ENCODE measurements around the gene DSG3. TPM values are rescaled to one million over a fixed set of nuclear protein-coding genes. Genes with fewer than 3 reads are reported as not detected.

Gene DSG3
- polyA plus RNA-seq, 1 donor (not counting 4 experiments of a cell fraction or from before 2014, with no cell fraction given) = 259 TPM

DNA sequence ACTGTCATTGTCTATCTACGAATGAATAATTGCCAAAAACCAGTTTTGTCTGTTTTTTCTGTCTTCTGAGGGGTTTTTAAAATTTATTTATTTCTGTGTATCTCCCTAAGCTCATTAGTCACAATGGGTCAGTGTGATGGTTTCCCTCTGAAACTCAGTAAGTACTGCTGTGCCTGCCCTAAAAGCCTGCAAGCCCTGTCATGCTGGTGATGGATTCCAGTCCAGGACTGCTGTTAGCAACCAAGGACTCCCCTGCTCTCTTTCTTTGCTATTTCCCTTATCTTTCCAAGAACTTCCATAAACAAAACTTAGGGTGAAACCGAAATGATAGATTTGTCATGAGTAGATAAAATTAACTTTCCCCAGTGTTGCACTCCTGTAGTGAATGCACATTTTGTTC is 38.6 kb downstream of the DSG3 start:
- Histone ChIP-seq H3K4me1 (ENCODE audit: control insufficient read depth, extremely low read depth, insufficient read depth, low read length) (peaks cover 68% of the 10 kb centered on the region), H3K27me3 (ENCODE audit: control insufficient read depth, extremely low read depth, insufficient read depth, low read length) (no peaks in the 10 kb centered on the region), H3K9me1 (ENCODE audit: control insufficient read depth, extremely low read depth, insufficient read depth, low read length) (no peaks in the 10 kb centered on the region), H3K36me3 (ENCODE audit: control insufficient read depth in 2 of 2, extremely low read depth in 1 of 2, insufficient read depth in 2 of 2, low read length in 2 of 2) (peaks cover 0 to 3% of the 10 kb centered on the region in 2 experiments), H3K9me3 (ENCODE audit: control insufficient read depth, low read depth, low read length) (no peaks in the 10 kb centered on the region), H2AFZ (ENCODE audit: control insufficient read depth, low read length) (no peak overlapping the region), H3K9ac (ENCODE audit: control insufficient read depth, extremely low read depth, insufficient read depth, low read length) (peak overlapping the region; percentile 51), H3K4me3 (ENCODE audit: control insufficient read depth in 2 of 3, extremely low read depth in 1 of 3, insufficient read depth in 2 of 3, low read depth in 1 of 3, low read length in 3 of 3) (no peak overlapping the region), H3K79me2 (ENCODE audit: control insufficient read depth, insufficient read depth, low read length) (no peaks in the 10 kb centered on the region), H4K20me1 (ENCODE audit: control insufficient read depth, extremely low read depth, insufficient read depth, low read length) (no peaks in the 10 kb centered on the region), H3K4me2 (ENCODE audit: control insufficient read depth, extremely low read depth, insufficient read depth, low read depth, low read length) (peak overlapping the region; percentile 61), H3K27ac (ENCODE audit: control insufficient read depth, insufficient read depth, low read length) (peak overlapping the region; percentile 91)
- dilution Hi-C loops (cut with MboI; ENCODE audit: extremely low pct_ligation_motif_present, low sequenced_read_pairs) = no loop called here
- no peak for TF ChIP-seq EZH2 (IDR thresholded peaks at IDR 0.05; ENCODE audit: low read length)
- TF ChIP-seq, protein P1, sequence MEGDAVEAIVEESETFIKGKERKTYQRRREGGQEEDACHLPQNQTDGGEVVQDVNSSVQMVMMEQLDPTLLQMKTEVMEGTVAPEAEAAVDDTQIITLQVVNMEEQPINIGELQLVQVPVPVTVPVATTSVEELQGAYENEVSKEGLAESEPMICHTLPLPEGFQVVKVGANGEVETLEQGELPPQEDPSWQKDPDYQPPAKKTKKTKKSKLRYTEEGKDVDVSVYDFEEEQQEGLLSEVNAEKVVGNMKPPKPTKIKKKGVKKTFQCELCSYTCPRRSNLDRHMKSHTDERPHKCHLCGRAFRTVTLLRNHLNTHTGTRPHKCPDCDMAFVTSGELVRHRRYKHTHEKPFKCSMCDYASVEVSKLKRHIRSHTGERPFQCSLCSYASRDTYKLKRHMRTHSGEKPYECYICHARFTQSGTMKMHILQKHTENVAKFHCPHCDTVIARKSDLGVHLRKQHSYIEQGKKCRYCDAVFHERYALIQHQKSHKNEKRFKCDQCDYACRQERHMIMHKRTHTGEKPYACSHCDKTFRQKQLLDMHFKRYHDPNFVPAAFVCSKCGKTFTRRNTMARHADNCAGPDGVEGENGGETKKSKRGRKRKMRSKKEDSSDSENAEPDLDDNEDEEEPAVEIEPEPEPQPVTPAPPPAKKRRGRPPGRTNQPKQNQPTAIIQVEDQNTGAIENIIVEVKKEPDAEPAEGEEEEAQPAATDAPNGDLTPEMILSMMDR (optimal IDR thresholded peaks at IDR 0.05 in 1 of 3, IDR thresholded peaks at IDR 0.05 in 1 of 3, conservative IDR thresholded peaks at IDR 0.05 in 1 of 3; ENCODE audit: extremely low read depth in 1 of 3, insufficient read depth in 2 of 3, low read length in 3 of 3) = no peak
- DNase-seq (ENCODE audit: low read depth, low spot score) = no peak
- peak; percentile 96 for FAIRE-seq

DNA sequence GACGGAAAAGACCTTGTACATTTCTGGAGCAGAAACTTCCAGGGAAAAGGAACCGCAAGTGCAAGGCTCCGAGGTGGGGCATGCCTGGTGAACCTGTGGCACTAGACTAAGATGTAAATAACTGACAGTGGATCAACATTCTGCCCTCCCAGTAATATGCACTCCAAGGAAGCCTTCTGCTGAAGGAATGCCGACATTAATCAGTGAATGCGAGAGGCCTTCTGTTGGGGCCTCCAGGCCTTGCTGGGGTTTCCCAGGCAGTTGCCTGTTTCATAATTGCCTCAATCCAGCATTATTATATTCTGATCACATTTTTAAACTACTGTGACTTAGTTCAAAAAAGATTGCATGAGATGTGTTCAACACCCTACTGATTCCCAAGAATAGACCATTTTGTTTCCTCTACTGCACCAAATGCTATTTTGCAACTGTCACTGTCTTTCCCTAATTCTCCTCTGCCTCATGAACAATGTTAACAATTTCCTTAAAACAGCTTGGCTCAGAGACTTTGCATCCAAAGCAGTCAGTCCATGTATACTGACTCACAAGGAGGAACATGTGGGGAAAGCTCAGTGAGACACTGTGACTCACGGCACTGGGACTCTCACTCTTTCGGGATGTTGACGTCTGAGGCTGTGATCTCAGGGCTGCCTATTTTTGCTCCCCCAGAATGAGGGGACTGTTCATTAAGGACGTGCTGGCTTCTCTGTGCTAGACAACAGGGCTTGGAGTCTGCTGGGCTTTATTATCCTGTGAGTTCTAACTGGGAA is 39.9 kb downstream of the DSG3 start:
- Histone ChIP-seq H3K9me3 (ENCODE audit: control insufficient read depth, low read depth, low read length) (no peaks in the 10 kb centered on the region), H3K27me3 (ENCODE audit: control insufficient read depth, extremely low read depth, insufficient read depth, low read length) (no peaks in the 10 kb centered on the region), H3K36me3 (ENCODE audit: control insufficient read depth in 2 of 2, extremely low read depth in 1 of 2, insufficient read depth in 2 of 2, low read length in 2 of 2) (peaks cover 0 to 3% of the 10 kb centered on the region in 2 experiments), H3K27ac (ENCODE audit: control insufficient read depth, insufficient read depth, low read length) (peak overlapping the region; percentile 91), H3K9ac (ENCODE audit: control insufficient read depth, extremely low read depth, insufficient read depth, low read length) (peak overlapping the region; percentile 51), H2AFZ (ENCODE audit: control insufficient read depth, low read length) (no peak overlapping the region), H3K4me2 (ENCODE audit: control insufficient read depth, extremely low read depth, insufficient read depth, low read depth, low read length) (peak overlapping the region; percentile 42), H4K20me1 (ENCODE audit: control insufficient read depth, extremely low read depth, insufficient read depth, low read length) (no peaks in the 10 kb centered on the region), H3K79me2 (ENCODE audit: control insufficient read depth, insufficient read depth, low read length) (no peaks in the 10 kb centered on the region), H3K4me3 (ENCODE audit: control insufficient read depth in 2 of 3, extremely low read depth in 1 of 3, insufficient read depth in 2 of 3, low read depth in 1 of 3, low read length in 3 of 3) (peak overlapping the region in 1 of 3 experiments; percentile 34), H3K9me1 (ENCODE audit: control insufficient read depth, extremely low read depth, insufficient read depth, low read length) (no peaks in the 10 kb centered on the region), H3K4me1 (ENCODE audit: control insufficient read depth, extremely low read depth, insufficient read depth, low read length) (peaks cover 62% of the 10 kb centered on the region)
- FAIRE-seq (peak; percentile 100), DNase-seq (ENCODE audit: low read depth, low spot score) (peak; percentile 90)
- dilution Hi-C loops (cut with MboI; ENCODE audit: extremely low pct_ligation_motif_present, low sequenced_read_pairs) = no loop called here
- no peak for TF ChIP-seq EZH2 (IDR thresholded peaks at IDR 0.05; ENCODE audit: low read length)
- TF ChIP-seq, protein P1 (optimal IDR thresholded peaks at IDR 0.05 in 1 of 3, IDR thresholded peaks at IDR 0.05 in 1 of 3, conservative IDR thresholded peaks at IDR 0.05 in 1 of 3; ENCODE audit: extremely low read depth in 1 of 3, insufficient read depth in 2 of 3, low read length in 3 of 3) = no peak
